ENCODE measurements around the gene DOCK10.

DOCK10 gene

GRCh38 chr2:224999754-225000153 lies 42.5 kb downstream of the DOCK10 start:
- Histone ChIP-seq H3K4me1 (ENCODE audit: control insufficient read depth, insufficient read depth, low read length, poor library complexity, severe bottlenecking) (no peaks in the 10 kb centered on the region), H3K9me3 (ENCODE audit: control insufficient read depth, low read length) (no peaks in the 10 kb centered on the region), H3K4me3 (ENCODE audit: extremely low read depth, insufficient read depth, low read length, poor library complexity, severe bottlenecking) (no peak overlapping the region), H3K27ac (ENCODE audit: low read depth, low read length, severe bottlenecking) (no peak overlapping the region), H3K36me3 (ENCODE audit: control insufficient read depth, insufficient read depth, low read length) (no peaks in the 10 kb centered on the region)
- 100% methylated on average over 2 of the region's 3 CpGs for WGBS, 2 experiments (ENCODE audit: insufficient coverage in 2 of 2)

- Histone ChIP-seq H3K36me3 (ENCODE audit: control insufficient read depth, insufficient read depth, low read length) (no peaks in the 10 kb centered on the region), H3K4me3 (ENCODE audit: extremely low read depth, insufficient read depth, low read length, poor library complexity, severe bottlenecking) (no peak overlapping the region), H3K27ac (ENCODE audit: low read depth, low read length, severe bottlenecking) (no peak overlapping the region), H3K4me1 (ENCODE audit: control insufficient read depth, insufficient read depth, low read length, poor library complexity, severe bottlenecking) (no peaks in the 10 kb centered on the region), H3K9me3 (ENCODE audit: control insufficient read depth, low read length) (no peaks in the 10 kb centered on the region)
- WGBS, 2 experiments (ENCODE audit: insufficient coverage in 2 of 2): 86% methylated on average over 1 of the region's 1 CpG; no CpG with 5 or more reads in 1 of the 2 experiments
Observed at GRCh38 chr2:224999321-224999720, 42.9 kb downstream of the DOCK10 start.

- no peaks in the 10 kb centered on the region for H3K4me1 ChIP-seq (ENCODE audit: control insufficient read depth, insufficient read depth, low read length, poor library complexity, severe bottlenecking)
- H3K4me3 ChIP-seq (ENCODE audit: extremely low read depth, insufficient read depth, low read length, poor library complexity, severe bottlenecking): no peak overlapping the region
- no peaks in the 10 kb centered on the region for H3K36me3 ChIP-seq (ENCODE audit: control insufficient read depth, insufficient read depth, low read length)
- WGBS, 2 experiments (ENCODE audit: insufficient coverage in 2 of 2): 90 to 93% methylated on average over 6 to 8 of the region's 8 CpGs
- no peak overlapping the region for H3K27ac ChIP-seq (ENCODE audit: low read depth, low read length, severe bottlenecking)
- H3K9me3 ChIP-seq (ENCODE audit: control insufficient read depth, low read length): no peaks in the 10 kb centered on the region
Observed at GRCh38 chr2:224997802-224998201, 44.5 kb downstream of the DOCK10 start.

GRCh38 chr2:224995419-224995818 lies 46.8 kb downstream of the DOCK10 start:
- Histone ChIP-seq H3K36me3 (ENCODE audit: control insufficient read depth, insufficient read depth, low read length) (no peaks in the 10 kb centered on the region), H3K9me3 (ENCODE audit: control insufficient read depth, low read length) (no peaks in the 10 kb centered on the region), H3K27ac (ENCODE audit: low read depth, low read length, severe bottlenecking) (no peak overlapping the region), H3K4me3 (ENCODE audit: extremely low read depth, insufficient read depth, low read length, poor library complexity, severe bottlenecking) (no peak overlapping the region), H3K4me1 (ENCODE audit: control insufficient read depth, insufficient read depth, low read length, poor library complexity, severe bottlenecking) (no peaks in the 10 kb centered on the region)
- 100% methylated on average over 1 of the region's 3 CpGs for WGBS, 2 experiments (ENCODE audit: insufficient coverage in 2 of 2)

GRCh38 chr2:224994242-224994823 lies 47.9 kb downstream of the DOCK10 start:
- no peaks in the 10 kb centered on the region for H3K36me3 ChIP-seq (ENCODE audit: control insufficient read depth, insufficient read depth, low read length)
- no peaks in the 10 kb centered on the region for H3K9me3 ChIP-seq (ENCODE audit: control insufficient read depth, low read length)
- no peaks in the 10 kb centered on the region for H3K4me1 ChIP-seq (ENCODE audit: control insufficient read depth, insufficient read depth, low read length, poor library complexity, severe bottlenecking)
- H3K27ac ChIP-seq (ENCODE audit: low read depth, low read length, severe bottlenecking): no peak overlapping the region
- no peak overlapping the region for H3K4me3 ChIP-seq (ENCODE audit: extremely low read depth, insufficient read depth, low read length, poor library complexity, severe bottlenecking)
- WGBS, 2 experiments (ENCODE audit: insufficient coverage in 2 of 2): no CpG with 5 or more reads among the region's 1 CpG

GRCh38 chr2:224990710-224991109 lies 51.6 kb downstream of the DOCK10 start:
- H3K36me3 ChIP-seq (ENCODE audit: control insufficient read depth, insufficient read depth, low read length): no peaks in the 10 kb centered on the region
- no peaks in the 10 kb centered on the region for H3K4me1 ChIP-seq (ENCODE audit: control insufficient read depth, insufficient read depth, low read length, poor library complexity, severe bottlenecking)
- no peaks in the 10 kb centered on the region for H3K9me3 ChIP-seq (ENCODE audit: control insufficient read depth, low read length)
- no peak overlapping the region for H3K27ac ChIP-seq (ENCODE audit: low read depth, low read length, severe bottlenecking)
- 90 to 100% methylated on average over 2 of the region's 3 CpGs for WGBS, 2 experiments (ENCODE audit: insufficient coverage in 2 of 2)
- H3K4me3 ChIP-seq (ENCODE audit: extremely low read depth, insufficient read depth, low read length, poor library complexity, severe bottlenecking): no peak overlapping the region

GRCh38 chr2:224987733-224988132 lies 54.5 kb downstream of the DOCK10 start:
- WGBS, 2 experiments (ENCODE audit: insufficient coverage in 2 of 2): 80 to 94% methylated on average over 1 to 2 of the region's 4 CpGs
- H3K4me1 ChIP-seq (ENCODE audit: control insufficient read depth, insufficient read depth, low read length, poor library complexity, severe bottlenecking): no peaks in the 10 kb centered on the region
- H3K27ac ChIP-seq (ENCODE audit: low read depth, low read length, severe bottlenecking): no peak overlapping the region
- H3K4me3 ChIP-seq (ENCODE audit: extremely low read depth, insufficient read depth, low read length, poor library complexity, severe bottlenecking): no peak overlapping the region
- no peaks in the 10 kb centered on the region for H3K9me3 ChIP-seq (ENCODE audit: control insufficient read depth, low read length)
- no peaks in the 10 kb centered on the region for H3K36me3 ChIP-seq (ENCODE audit: control insufficient read depth, insufficient read depth, low read length)

GRCh38 chr2:224986477-224986876 lies 55.8 kb downstream of the DOCK10 start:
- no peaks in the 10 kb centered on the region for H3K36me3 ChIP-seq (ENCODE audit: control insufficient read depth, insufficient read depth, low read length)
- H3K9me3 ChIP-seq (ENCODE audit: control insufficient read depth, low read length): no peaks in the 10 kb centered on the region
- H3K27ac ChIP-seq (ENCODE audit: low read depth, low read length, severe bottlenecking): no peak overlapping the region
- 100% methylated on average over 1 of the region's 1 CpG; no CpG with 5 or more reads in 1 of the 2 experiments for WGBS, 2 experiments (ENCODE audit: insufficient coverage in 2 of 2)
- H3K4me1 ChIP-seq (ENCODE audit: control insufficient read depth, insufficient read depth, low read length, poor library complexity, severe bottlenecking): no peaks in the 10 kb centered on the region
- H3K4me3 ChIP-seq (ENCODE audit: extremely low read depth, insufficient read depth, low read length, poor library complexity, severe bottlenecking): no peak overlapping the region

- 100% methylated on average over 1 of the region's 5 CpGs; no CpG with 5 or more reads in 1 of the 2 experiments for WGBS, 2 experiments (ENCODE audit: insufficient coverage in 2 of 2)
- Histone ChIP-seq H3K27ac (ENCODE audit: low read depth, low read length, severe bottlenecking) (no peak overlapping the region), H3K9me3 (ENCODE audit: control insufficient read depth, low read length) (no peaks in the 10 kb centered on the region), H3K4me1 (ENCODE audit: control insufficient read depth, insufficient read depth, low read length, poor library complexity, severe bottlenecking) (no peaks in the 10 kb centered on the region), H3K36me3 (ENCODE audit: control insufficient read depth, insufficient read depth, low read length) (no peaks in the 10 kb centered on the region), H3K4me3 (ENCODE audit: extremely low read depth, insufficient read depth, low read length, poor library complexity, severe bottlenecking) (no peak overlapping the region)
Observed at GRCh38 chr2:224984637-224985036, 57.6 kb downstream of the DOCK10 start.

GRCh38 chr2:224983712-224984554 lies 58.3 kb downstream of the DOCK10 start:
- H3K4me3 ChIP-seq (ENCODE audit: extremely low read depth, insufficient read depth, low read length, poor library complexity, severe bottlenecking): no peak overlapping the region
- H3K4me1 ChIP-seq (ENCODE audit: control insufficient read depth, insufficient read depth, low read length, poor library complexity, severe bottlenecking): no peaks in the 10 kb centered on the region
- no peak overlapping the region for H3K27ac ChIP-seq (ENCODE audit: low read depth, low read length, severe bottlenecking)
- no peaks in the 10 kb centered on the region for H3K9me3 ChIP-seq (ENCODE audit: control insufficient read depth, low read length)
- WGBS, 2 experiments (ENCODE audit: insufficient coverage in 2 of 2): 74 to 95% methylated on average over 4 to 5 of the region's 11 CpGs
- no peaks in the 10 kb centered on the region for H3K36me3 ChIP-seq (ENCODE audit: control insufficient read depth, insufficient read depth, low read length)
